OCI-LY3 (cell line): Measurements from ENCODE around the gene BLTP2.

Source experiments
- H2AFZ ChIP-seq: fragments of 200-600, 300-600 bp; shearing (Covaris generic); 2 replicates; pipeline ENCODE4 v1.6.0; 2014; ENCODE audit warnings: antibody characterized with exemption, low read depth, low read length
- H3K27ac ChIP-seq: fragments of 200-600, 300-600 bp; sonication (generic); 2 replicates; pipeline ENCODE4 v1.5.1; 2014; ENCODE audit warnings: mild to moderate bottlenecking, low read length, moderate library complexity, mixed read lengths
- H3K27me3 ChIP-seq: fragments of 200-600, 300-600 bp; sonication (generic); 2 replicates; pipeline ENCODE4 v1.6.1; 2014; ENCODE audit warnings: low read depth, low read length, mixed read lengths
- H3K36me3 ChIP-seq: fragments of 200-600, 300-600 bp; sonication (generic); replicated peaks from 2 replicates; pipeline ENCODE3; 2014; ENCODE audit warnings: low read depth, low read length, mixed read lengths
- H3K4me1 ChIP-seq: fragments of 300-600, 200-600 bp; sonication (generic); 2 replicates; pipeline ENCODE4 v1.6.1; 2014; ENCODE audit warnings: low read length, mixed read lengths
- H3K4me2 ChIP-seq: fragments of 200-600, 300-600 bp; sonication (generic); 2 replicates; pipeline ENCODE4 v1.6.1; 2014; ENCODE audit warnings: low read length, mixed read lengths
- H3K4me3 ChIP-seq: fragments of 300-600, 200-600 bp; sonication (generic); 2 replicates; pipeline ENCODE4 v1.5.1; 2014; ENCODE audit warnings: antibody characterized with exemption, mild to moderate bottlenecking, low read length, moderate library complexity
- H3K79me2 ChIP-seq: fragments of 300-600, 200-600 bp; shearing (Covaris generic); 2 replicates; pipeline ENCODE4 v1.6.1; 2014; ENCODE audit warnings: mild to moderate bottlenecking, low read length, mixed read lengths
- H3K9ac ChIP-seq: fragments of 300-600, 200-600 bp; shearing (Covaris generic); 2 replicates; pipeline ENCODE4 v1.6.0; 2014; ENCODE audit warnings: mild to moderate bottlenecking, low read length, moderate library complexity
- H3K9me3 ChIP-seq: fragments of 200-600, 300-600 bp; shearing (Covaris generic); 2 replicates; pipeline ENCODE4 v1.6.1; 2014; ENCODE audit warnings: low read length, mixed read lengths; ENCODE audit not compliant: insufficient read depth
- H4K20me1 ChIP-seq: fragments of 200-600, 300-600 bp; sonication (generic); 2 replicates; pipeline ENCODE4 v1.6.1; 2016; ENCODE audit warnings: low read length, mixed read lengths; ENCODE audit not compliant: insufficient read depth
- EZH2phosphoT487 ChIP-seq: fragments of 200-600 bp; shearing (Covaris generic); IDR thresholded peaks from 2 replicates; pipeline ENCODE4 v1.6.1; 2018; ENCODE audit warnings: antibody characterized with exemption, mixed run types, low read depth
- TF ChIP-seq, protein P1 (sequence below): fragments of 200-600, 300-600 bp; sonication (generic); IDR thresholded peaks from 2 replicates; pipeline ENCODE4 v1.5.1; 2014; ENCODE audit warnings: antibody characterized with exemption, low read length, low read depth

Gene BLTP2

GRCh38 chr17:28641579-28641978, 3.4 kb downstream of the BLTP2 start:
- no peak overlapping the region for H3K27ac ChIP-seq
- H3K27me3 ChIP-seq = no peaks in the 10 kb centered on the region
- no peak for TF ChIP-seq EZH2phosphoT487
- TF ChIP-seq, protein P1, sequence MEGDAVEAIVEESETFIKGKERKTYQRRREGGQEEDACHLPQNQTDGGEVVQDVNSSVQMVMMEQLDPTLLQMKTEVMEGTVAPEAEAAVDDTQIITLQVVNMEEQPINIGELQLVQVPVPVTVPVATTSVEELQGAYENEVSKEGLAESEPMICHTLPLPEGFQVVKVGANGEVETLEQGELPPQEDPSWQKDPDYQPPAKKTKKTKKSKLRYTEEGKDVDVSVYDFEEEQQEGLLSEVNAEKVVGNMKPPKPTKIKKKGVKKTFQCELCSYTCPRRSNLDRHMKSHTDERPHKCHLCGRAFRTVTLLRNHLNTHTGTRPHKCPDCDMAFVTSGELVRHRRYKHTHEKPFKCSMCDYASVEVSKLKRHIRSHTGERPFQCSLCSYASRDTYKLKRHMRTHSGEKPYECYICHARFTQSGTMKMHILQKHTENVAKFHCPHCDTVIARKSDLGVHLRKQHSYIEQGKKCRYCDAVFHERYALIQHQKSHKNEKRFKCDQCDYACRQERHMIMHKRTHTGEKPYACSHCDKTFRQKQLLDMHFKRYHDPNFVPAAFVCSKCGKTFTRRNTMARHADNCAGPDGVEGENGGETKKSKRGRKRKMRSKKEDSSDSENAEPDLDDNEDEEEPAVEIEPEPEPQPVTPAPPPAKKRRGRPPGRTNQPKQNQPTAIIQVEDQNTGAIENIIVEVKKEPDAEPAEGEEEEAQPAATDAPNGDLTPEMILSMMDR = no peak
- peaks cover 31% of the 10 kb centered on the region for H3K79me2 ChIP-seq
- peaks cover 5% of the 10 kb centered on the region; the same call in 1 of the 2 replicates for H4K20me1 ChIP-seq
- H3K4me3 ChIP-seq = no peak overlapping the region
- no peak overlapping the region for H2AFZ ChIP-seq
- H3K4me1 ChIP-seq = peaks cover 18% of the 10 kb centered on the region
- H3K36me3 ChIP-seq = peaks cover 59% of the 10 kb centered on the region
- H3K4me2 ChIP-seq = no peak overlapping the region
- no peak overlapping the region for H3K9ac ChIP-seq
- no peaks in the 10 kb centered on the region for H3K9me3 ChIP-seq

DNA sequence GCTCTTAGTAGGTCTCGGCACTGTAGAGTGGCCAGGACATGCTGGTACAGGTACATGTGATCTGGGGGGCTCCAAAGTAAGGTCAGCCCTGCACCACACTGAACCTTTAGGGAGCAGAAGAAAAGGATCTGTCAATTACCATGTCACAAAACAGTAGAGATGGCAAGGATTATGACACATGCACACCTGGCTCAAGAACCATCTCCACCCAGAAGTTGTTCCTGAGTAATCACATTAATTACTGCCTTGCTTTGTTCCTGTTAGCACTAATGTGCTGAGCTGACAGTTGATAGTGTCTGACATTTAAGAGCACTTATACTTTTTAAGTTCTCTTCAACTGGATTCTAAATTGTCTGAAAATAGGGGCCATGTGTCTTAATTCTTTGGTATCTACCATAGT, 9.5 kb downstream of the BLTP2 start:
- peaks cover 92% of the 10 kb centered on the region for H3K36me3 ChIP-seq
- peaks cover 14% of the 10 kb centered on the region for H4K20me1 ChIP-seq
- TF ChIP-seq EZH2phosphoT487 = no peak
- TF ChIP-seq, protein P1 = no peak

GRCh38 chr17:28634206-28634865, 10.6 kb downstream of the BLTP2 start:
- TF ChIP-seq EZH2phosphoT487 = no peak
- TF ChIP-seq, protein P1 = no peak
- Histone ChIP-seq H3K36me3 (peaks cover 85% of the 10 kb centered on the region), H3K4me1 (no peaks in the 10 kb centered on the region), H2AFZ (no peak overlapping the region), H3K9ac (no peak overlapping the region), H3K9me3 (no peaks in the 10 kb centered on the region), H3K27me3 (no peaks in the 10 kb centered on the region), H3K79me2 (peaks cover 28% of the 10 kb centered on the region), H3K27ac (no peak overlapping the region), H3K4me3 (no peak overlapping the region), H3K4me2 (no peak overlapping the region), H4K20me1 (peaks cover 14% of the 10 kb centered on the region)

More for the DNA sequence above, 9.5 kb downstream of the BLTP2 start:
- Histone ChIP-seq H3K4me1 (no peaks in the 10 kb centered on the region), H3K27ac (no peak overlapping the region), H2AFZ (no peak overlapping the region), H3K9me3 (no peaks in the 10 kb centered on the region), H3K4me3 (no peak overlapping the region), H3K9ac (no peak overlapping the region), H3K27me3 (no peaks in the 10 kb centered on the region), H3K79me2 (peaks cover 28% of the 10 kb centered on the region), H3K4me2 (no peak overlapping the region)

- Histone ChIP-seq H3K4me3 (no peak overlapping the region), H3K27me3 (no peaks in the 10 kb centered on the region)
Observed at GRCh38 chr17:28626818-28627217, 18.1 kb downstream of the BLTP2 start.

More at GRCh38 chr17:28626818-28627217, 18.1 kb downstream of the BLTP2 start:
- Histone ChIP-seq H3K36me3 (peaks cover 56% of the 10 kb centered on the region), H2AFZ (no peak overlapping the region), H4K20me1 (no peaks in the 10 kb centered on the region), H3K4me1 (no peaks in the 10 kb centered on the region), H3K9me3 (no peaks in the 10 kb centered on the region), H3K9ac (no peak overlapping the region), H3K4me2 (no peak overlapping the region), H3K27ac (no peak overlapping the region), H3K79me2 (no peaks in the 10 kb centered on the region; the same call in 1 of the 2 replicates)
- TF ChIP-seq EZH2phosphoT487 = no peak
